ENCODE results near the gene PHF23.

Gene PHF23

GRCh38 chr17:7205561-7205960 is 33.7 kb downstream of the PHF23 start:
- H3K4me3 ChIP-seq (ENCODE audit: low read depth, low read length), result peak overlapping the region; percentile 70
- no peak for DNase-seq (ENCODE audit: low read depth)

DNA sequence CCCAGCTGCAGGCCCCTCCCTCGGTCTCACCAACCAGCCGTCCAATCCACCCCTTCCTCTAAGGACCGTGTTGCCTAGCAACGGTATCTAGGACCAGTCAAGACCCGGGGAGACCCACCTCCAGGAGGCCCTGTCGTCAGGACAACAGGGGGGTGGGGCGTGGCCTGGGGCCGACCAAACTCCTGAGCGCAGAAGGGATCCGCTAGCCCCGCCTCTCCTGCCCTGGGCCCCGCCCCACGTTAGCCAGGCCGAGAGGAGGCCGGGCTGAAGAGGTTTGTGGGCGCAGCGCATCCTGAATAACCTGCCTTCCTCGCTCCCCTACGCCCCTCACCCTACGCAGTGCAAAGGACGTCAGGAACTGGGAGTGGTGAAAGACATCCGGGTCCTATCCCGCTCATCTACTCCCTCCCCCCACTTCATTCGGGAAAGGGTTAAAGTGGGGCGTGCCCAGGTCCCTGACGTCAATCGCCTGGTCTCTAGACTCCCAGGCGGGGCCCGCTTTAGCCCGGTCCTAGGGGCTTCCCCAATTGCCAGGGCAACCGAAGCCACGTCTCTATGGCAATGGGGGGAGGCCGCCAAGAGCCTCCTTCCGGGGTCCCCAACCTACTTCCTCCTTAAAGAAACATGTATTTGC is 34.3 kb downstream of the PHF23 start:
- TF ChIP-seq, protein P1, sequence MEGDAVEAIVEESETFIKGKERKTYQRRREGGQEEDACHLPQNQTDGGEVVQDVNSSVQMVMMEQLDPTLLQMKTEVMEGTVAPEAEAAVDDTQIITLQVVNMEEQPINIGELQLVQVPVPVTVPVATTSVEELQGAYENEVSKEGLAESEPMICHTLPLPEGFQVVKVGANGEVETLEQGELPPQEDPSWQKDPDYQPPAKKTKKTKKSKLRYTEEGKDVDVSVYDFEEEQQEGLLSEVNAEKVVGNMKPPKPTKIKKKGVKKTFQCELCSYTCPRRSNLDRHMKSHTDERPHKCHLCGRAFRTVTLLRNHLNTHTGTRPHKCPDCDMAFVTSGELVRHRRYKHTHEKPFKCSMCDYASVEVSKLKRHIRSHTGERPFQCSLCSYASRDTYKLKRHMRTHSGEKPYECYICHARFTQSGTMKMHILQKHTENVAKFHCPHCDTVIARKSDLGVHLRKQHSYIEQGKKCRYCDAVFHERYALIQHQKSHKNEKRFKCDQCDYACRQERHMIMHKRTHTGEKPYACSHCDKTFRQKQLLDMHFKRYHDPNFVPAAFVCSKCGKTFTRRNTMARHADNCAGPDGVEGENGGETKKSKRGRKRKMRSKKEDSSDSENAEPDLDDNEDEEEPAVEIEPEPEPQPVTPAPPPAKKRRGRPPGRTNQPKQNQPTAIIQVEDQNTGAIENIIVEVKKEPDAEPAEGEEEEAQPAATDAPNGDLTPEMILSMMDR (conservative IDR thresholded peaks at IDR 0.05; ENCODE audit: low read depth, low read length), result no peak
- H3K4me3 ChIP-seq (ENCODE audit: low read depth, low read length), result peak overlapping the region; percentile 70
- peak; percentile 93 for DNase-seq (ENCODE audit: low read depth)

More at GRCh38 chr17:7205561-7205960, 33.7 kb downstream of the PHF23 start:
- TF ChIP-seq, protein P1 (conservative IDR thresholded peaks at IDR 0.05; ENCODE audit: low read depth, low read length), result no peak

GRCh38 chr17:7204336-7204735 is 34.9 kb downstream of the PHF23 start:
- TF ChIP-seq, protein P1 (conservative IDR thresholded peaks at IDR 0.05; ENCODE audit: low read depth, low read length), result no peak

GRCh38 chr17:7203391-7203790 is 35.9 kb downstream of the PHF23 start:
- DNase-seq (ENCODE audit: low read depth), result no peak
- no peak overlapping the region for H3K4me3 ChIP-seq (ENCODE audit: low read depth, low read length)
- TF ChIP-seq, protein P1 (conservative IDR thresholded peaks at IDR 0.05; ENCODE audit: low read depth, low read length), result no peak

More at GRCh38 chr17:7204336-7204735, 34.9 kb downstream of the PHF23 start:
- H3K4me3 ChIP-seq (ENCODE audit: low read depth, low read length), result peak overlapping the region; percentile 70
- DNase-seq (ENCODE audit: low read depth), result no peak

- H3K4me3 ChIP-seq (ENCODE audit: low read depth, low read length), result no peak overlapping the region
- DNase-seq (ENCODE audit: low read depth), result no peak
- TF ChIP-seq, protein P1 (conservative IDR thresholded peaks at IDR 0.05; ENCODE audit: low read depth, low read length), result no peak
Measured at GRCh38 chr17:7196651-7197401, 42.4 kb downstream of the PHF23 start.

DNA sequence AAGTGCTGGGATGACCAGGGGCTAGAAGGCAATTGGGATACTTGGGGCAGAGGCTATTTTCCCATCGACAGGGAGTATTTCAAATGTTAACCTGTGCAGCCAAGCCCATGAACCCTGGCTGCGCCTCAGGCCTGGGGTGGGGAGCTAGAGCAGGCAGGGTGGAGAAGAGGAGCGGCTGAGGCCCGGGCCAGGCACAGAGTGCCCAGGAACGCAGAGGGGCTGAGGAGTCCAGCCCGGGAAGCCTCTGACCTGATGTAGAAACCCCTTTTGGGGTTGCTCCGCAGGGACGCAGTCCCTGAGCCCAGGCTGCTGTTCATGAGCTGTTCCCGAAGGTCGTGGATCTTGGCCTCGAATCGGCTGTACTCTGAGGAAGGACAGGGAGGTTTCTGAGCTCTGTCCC is 43.3 kb downstream of the PHF23 start:
- DNase-seq (ENCODE audit: low read depth), result no peak
- no peak overlapping the region for H3K4me3 ChIP-seq (ENCODE audit: low read depth, low read length)
- TF ChIP-seq, protein P1 (conservative IDR thresholded peaks at IDR 0.05; ENCODE audit: low read depth, low read length), result no peak
